Subcutaneous adipose tissue (tissue), 4 donors: ENCODE measurements around the gene LETM1. TPM values are rescaled to one million over a fixed set of nuclear protein-coding genes. Genes with fewer than 3 reads are reported as not detected.

Source experiments
- CTCF ChIP-seq: fragments of 450-650 bp; IDR thresholded peaks from one replicate; pipeline ENCODE4 v1.5.1; 2016; ENCODE audit warnings: low read depth, mild to moderate bottlenecking, control low read depth, antibody characterized with exemption, moderate library complexity
- total RNA-seq, 4 donors: library from RNA; depleted of rRNA; stranded (reverse); fragments of >200 nt; gene quantifications; one replicate each; pipeline ENCODE4 v1.1.0, GENCODE V29; 2016

The LETM1 gene
- total RNA-seq, 4 donors from 2014 or later = 26.9 to 88.9 (median 30.0) TPM

- TF ChIP-seq CTCF = no peak
Observed at GRCh38 chr4:1841887-1842210, 14.1 kb downstream of the LETM1 start.

GRCh38 chr4:1841201-1841886 lies 14.6 kb downstream of the LETM1 start:
- no peak for TF ChIP-seq CTCF

- TF ChIP-seq CTCF = no peak
Observed at GRCh38 chr4:1839282-1839681, 16.7 kb downstream of the LETM1 start.

- TF ChIP-seq CTCF = no peak
Observed at GRCh38 chr4:1837069-1837468, 18.9 kb downstream of the LETM1 start.

DNA sequence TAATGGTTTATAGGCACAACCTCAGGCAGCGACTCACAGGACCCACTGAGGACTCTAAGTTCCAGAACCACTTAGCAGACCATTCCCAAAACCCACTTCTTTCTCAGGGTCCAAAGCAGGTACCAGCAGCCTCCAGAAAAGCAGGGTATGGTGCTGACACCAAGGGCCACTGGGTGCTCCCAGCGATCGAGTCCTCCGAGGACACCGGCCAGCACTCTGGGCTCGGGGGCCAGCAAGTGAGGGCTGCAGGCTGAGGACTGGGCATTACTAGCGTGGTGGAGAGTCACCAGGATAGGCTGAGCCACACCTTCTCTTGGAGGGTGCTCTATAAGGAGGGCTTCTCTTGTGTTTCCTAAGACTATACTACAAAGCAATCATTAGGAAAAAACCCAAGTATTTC lies 19.3 kb downstream of the LETM1 start:
- no peak for TF ChIP-seq CTCF

DNA sequence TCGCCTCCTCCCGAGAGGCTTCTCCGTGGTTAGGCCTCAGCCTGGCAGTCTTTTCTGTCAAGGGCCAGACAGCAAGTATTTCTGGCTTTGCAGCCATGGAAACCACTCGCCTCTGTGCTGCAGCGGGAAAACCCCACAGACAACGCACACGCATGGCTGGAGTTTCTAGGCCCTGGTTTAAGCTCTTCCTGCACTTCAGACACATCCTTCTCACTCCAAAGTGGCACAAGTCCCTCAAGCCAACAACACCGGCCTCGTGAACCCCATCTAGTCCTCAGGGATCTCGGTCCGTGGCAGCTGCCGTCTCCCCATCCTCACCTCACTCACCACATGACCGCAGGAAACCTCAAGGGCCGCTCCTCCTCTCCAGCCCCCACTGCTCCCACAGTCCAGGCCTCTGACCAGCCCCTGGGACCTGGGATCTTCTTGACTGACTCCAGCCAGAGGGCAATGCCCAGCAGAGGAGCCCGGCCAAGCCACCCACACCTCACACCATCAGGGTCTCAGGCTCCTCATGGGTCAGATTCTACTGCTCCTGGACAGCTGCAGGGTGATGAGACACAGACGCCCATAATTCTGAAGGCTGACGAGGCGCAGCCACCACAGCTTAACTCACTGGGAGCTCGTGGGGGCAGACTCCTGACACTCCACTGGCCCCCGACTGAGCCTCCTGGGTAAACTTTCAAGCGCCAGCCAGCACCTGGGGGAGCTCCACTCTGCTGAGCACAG lies 21.7 kb downstream of the LETM1 start:
- no peak for TF ChIP-seq CTCF

GRCh38 chr4:1833307-1834046 lies 22.5 kb downstream of the LETM1 start:
- TF ChIP-seq CTCF = no peak
